ENCODE data around the gene ASIC2.

Gene ASIC2

DNA sequence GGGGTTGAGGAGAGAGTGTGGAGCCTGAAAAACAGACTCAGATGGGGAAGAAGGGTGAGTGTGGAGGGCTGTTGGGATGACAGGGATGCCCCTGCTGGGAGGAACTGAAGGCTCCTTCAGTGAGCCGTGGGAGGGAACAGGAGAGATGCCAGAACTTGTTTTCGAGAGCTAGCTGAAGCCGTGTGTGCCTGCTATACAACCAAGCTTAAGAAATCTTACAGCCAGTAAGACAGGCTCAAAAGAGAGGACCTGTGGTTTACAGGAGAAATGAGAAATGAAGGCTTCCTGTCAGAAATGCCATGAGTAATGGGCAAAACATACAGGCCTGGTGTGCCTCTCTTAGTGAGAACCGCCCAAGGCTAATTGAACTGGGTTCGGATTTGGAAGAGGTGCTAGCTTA lies 201.8 kb downstream of the ASIC2 start:
- in situ Hi-C loops (cut with MboI; ENCODE audit: low sequenced_read_pairs, unreplicated experiment) = no loop called here
- no peak for DNase-seq (ENCODE audit: low spot score)

DNA sequence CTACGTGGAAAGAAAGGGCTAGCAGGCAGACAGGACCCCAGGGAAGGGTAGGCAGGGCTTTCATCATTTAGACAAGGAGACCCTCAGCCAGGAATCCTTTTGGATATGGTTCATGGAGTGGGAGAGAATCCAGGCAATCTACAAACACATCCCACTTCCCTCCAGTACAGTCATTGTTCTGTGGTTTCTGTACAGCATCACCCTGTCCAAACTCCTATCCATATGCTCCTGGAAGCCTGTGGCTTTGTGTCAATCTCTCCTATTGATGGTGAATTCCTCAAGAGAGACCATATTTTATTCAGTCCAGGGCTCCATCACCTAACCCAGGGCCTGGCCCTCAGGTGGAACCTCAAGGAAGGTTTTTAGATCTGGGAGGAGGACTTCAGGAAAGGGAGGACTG lies 202.3 kb downstream of the ASIC2 start:
- TF ChIP-seq, protein P1, sequence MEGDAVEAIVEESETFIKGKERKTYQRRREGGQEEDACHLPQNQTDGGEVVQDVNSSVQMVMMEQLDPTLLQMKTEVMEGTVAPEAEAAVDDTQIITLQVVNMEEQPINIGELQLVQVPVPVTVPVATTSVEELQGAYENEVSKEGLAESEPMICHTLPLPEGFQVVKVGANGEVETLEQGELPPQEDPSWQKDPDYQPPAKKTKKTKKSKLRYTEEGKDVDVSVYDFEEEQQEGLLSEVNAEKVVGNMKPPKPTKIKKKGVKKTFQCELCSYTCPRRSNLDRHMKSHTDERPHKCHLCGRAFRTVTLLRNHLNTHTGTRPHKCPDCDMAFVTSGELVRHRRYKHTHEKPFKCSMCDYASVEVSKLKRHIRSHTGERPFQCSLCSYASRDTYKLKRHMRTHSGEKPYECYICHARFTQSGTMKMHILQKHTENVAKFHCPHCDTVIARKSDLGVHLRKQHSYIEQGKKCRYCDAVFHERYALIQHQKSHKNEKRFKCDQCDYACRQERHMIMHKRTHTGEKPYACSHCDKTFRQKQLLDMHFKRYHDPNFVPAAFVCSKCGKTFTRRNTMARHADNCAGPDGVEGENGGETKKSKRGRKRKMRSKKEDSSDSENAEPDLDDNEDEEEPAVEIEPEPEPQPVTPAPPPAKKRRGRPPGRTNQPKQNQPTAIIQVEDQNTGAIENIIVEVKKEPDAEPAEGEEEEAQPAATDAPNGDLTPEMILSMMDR (IDR thresholded peaks at IDR 0.05; ENCODE audit: borderline replicate concordance, control extremely low read depth, extremely low read depth, insufficient read depth, missing control alignments) = no peak
- in situ Hi-C loops (cut with MboI; ENCODE audit: low sequenced_read_pairs, unreplicated experiment) = no loop called here
- DNase-seq (ENCODE audit: low spot score) = no peak

More for the DNA sequence above, 201.8 kb downstream of the ASIC2 start:
- TF ChIP-seq, protein P1 (IDR thresholded peaks at IDR 0.05; ENCODE audit: borderline replicate concordance, control extremely low read depth, extremely low read depth, insufficient read depth, missing control alignments) = no peak

DNA sequence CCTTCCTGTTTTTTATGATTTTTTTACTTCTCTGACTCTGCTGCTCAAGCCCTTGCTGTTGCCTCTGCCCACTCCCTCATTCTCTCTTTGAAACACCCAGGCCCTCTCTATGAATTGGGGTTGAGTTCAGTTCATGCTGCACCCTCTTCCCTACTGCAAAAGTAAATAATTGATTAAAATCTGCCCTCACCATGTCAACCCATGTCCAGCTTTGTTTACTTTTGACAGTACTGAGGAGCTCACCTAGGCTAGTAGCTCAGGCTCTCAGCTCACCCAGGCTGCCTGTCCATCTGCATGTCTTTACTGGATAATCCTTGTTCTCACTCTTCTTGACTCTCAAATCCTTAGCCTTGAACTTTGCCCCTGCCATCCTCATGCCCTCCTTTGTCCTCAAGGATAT lies 206.2 kb downstream of the ASIC2 start:
- in situ Hi-C loops (cut with MboI; ENCODE audit: low sequenced_read_pairs, unreplicated experiment) = no loop called here
- TF ChIP-seq, protein P1 (IDR thresholded peaks at IDR 0.05; ENCODE audit: borderline replicate concordance, control extremely low read depth, extremely low read depth, insufficient read depth, missing control alignments) = no peak
- no peak for DNase-seq (ENCODE audit: low spot score)

DNA sequence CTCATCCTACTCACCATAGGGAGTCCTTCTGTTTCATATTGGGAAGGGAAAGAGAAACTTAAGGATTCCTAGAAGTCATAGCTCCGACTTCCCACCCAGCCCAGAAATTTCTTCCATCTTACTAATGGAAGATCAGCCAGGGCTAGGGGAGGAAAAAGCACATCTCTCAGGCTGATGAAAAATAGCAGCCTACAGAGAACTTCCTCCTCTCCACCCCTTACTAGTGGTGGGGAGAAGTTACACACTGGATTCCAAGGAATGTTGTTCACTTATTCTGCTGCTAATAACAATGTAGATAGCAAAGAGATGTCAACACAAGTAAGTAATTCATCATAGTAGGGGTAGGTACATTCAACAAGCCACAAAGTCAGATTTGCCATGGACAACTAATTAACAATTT lies 207.1 kb downstream of the ASIC2 start:
- DNase-seq (ENCODE audit: low spot score) = no peak

DNA sequence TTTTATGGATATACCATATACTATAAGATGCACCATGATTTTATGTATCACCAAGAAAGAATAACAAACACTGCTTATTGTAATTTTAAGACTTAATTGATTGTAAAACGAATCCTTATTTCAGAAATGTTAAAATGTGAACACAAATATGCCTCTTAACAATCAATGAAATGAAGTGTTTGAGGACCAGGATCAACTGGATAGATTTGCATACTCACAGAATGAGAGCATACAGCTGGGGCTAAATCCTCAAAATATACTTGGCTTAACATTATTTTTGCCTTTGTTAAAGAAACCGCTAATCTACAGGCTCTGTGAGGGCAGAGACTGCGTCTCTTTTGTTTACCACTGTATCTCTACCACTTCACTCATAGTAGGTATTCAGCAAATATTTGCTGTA lies 207.8 kb downstream of the ASIC2 start:
- in situ Hi-C loops (cut with MboI; ENCODE audit: low sequenced_read_pairs, unreplicated experiment) = no loop called here
- TF ChIP-seq, protein P1 (IDR thresholded peaks at IDR 0.05; ENCODE audit: borderline replicate concordance, control extremely low read depth, extremely low read depth, insufficient read depth, missing control alignments) = no peak
- no peak for DNase-seq (ENCODE audit: low spot score)

More for the DNA sequence above, 207.1 kb downstream of the ASIC2 start:
- in situ Hi-C loops (cut with MboI; ENCODE audit: low sequenced_read_pairs, unreplicated experiment) = no loop called here
- TF ChIP-seq, protein P1 (IDR thresholded peaks at IDR 0.05; ENCODE audit: borderline replicate concordance, control extremely low read depth, extremely low read depth, insufficient read depth, missing control alignments) = no peak

DNA sequence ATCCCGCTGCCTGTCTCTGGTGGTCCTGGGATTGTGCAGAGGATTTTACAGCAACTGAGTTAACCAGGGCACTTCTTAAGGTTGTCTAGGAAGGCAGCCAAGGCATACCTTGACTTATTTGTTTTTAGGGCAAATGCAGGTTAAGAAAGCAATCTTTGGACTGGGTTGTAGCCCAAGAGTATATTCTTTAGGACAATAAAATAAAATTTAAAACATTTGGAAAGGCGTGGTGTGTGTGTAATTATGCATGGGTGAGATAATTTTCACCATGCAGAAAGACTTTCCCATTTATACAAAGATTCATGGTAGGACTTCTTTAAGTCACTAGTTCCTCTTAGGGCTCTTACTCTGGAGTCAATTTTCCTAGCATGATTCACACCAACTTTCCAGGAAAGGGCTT lies 208.3 kb downstream of the ASIC2 start:
- TF ChIP-seq, protein P1 (IDR thresholded peaks at IDR 0.05; ENCODE audit: borderline replicate concordance, control extremely low read depth, extremely low read depth, insufficient read depth, missing control alignments) = no peak
- DNase-seq (ENCODE audit: low spot score) = no peak
- in situ Hi-C loops (cut with MboI; ENCODE audit: low sequenced_read_pairs, unreplicated experiment) = no loop called here
